OCI-LY1 (cell line): ENCODE results near the gene CTDSP1.

Source experiments
- H2AFZ ChIP-seq: fragments of 200-600 bp; sonication (generic), shearing (Covaris generic); 2 replicates; pipeline ENCODE4 v1.6.0; 2014; ENCODE audit warnings: antibody characterized with exemption, mild to moderate bottlenecking, low read length
- H3F3A ChIP-seq: fragments of 200-600 bp; sonication (generic), shearing (Covaris generic); 2 replicates; pipeline ENCODE4 v1.6.0; 2014; ENCODE audit warnings: mild to moderate bottlenecking, antibody characterized with exemption, low read length, moderate library complexity; ENCODE audit not compliant: insufficient read depth
- H3K27ac ChIP-seq: fragments of 200-600 bp; sonication (generic); 2 replicates; pipeline ENCODE4 v1.5.1; 2014; ENCODE audit warnings: low read length, mixed run types, mild to moderate bottlenecking, low read depth; ENCODE audit not compliant: poor library complexity, severe bottlenecking
- H3K27me3 ChIP-seq: fragments of 200-600 bp; sonication (generic); 2 replicates; pipeline ENCODE4 v1.6.0; 2014; ENCODE audit warnings: antibody characterized with exemption, mild to moderate bottlenecking, low read length, moderate library complexity; ENCODE audit not compliant: insufficient read depth
- H3K36me3 ChIP-seq: fragments of 200-600 bp; sonication (generic); 2 replicates; pipeline ENCODE4 v1.6.1; 2014; ENCODE audit warnings: mild to moderate bottlenecking, antibody characterized with exemption, low read length, moderate library complexity, mixed read lengths; ENCODE audit not compliant: insufficient read depth
- H3K4me1 ChIP-seq: fragments of 200-600 bp; sonication (generic); 2 replicates; pipeline ENCODE4 v1.5.1; 2014; ENCODE audit warnings: mild to moderate bottlenecking, low read length, moderate library complexity; ENCODE audit not compliant: insufficient read depth, severe bottlenecking
- H3K4me2 ChIP-seq: fragments of 200-600 bp; sonication (generic), shearing (Covaris generic); 2 replicates; pipeline ENCODE4 v1.6.1; 2014; ENCODE audit warnings: low read length
- H3K4me3 ChIP-seq: fragments of 200-600 bp; sonication (generic); 2 replicates; pipeline ENCODE4 v1.5.1; 2014; ENCODE audit warnings: low read length, low read depth, mild to moderate bottlenecking, mixed read lengths; ENCODE audit not compliant: poor library complexity, severe bottlenecking
- H3K79me2 ChIP-seq: fragments of 200-600 bp; shearing (Covaris generic); 2 replicates; pipeline ENCODE4 v1.6.1; 2016; ENCODE audit warnings: mixed run types, low read length, mixed read lengths; ENCODE audit not compliant: insufficient read depth
- H3K9ac ChIP-seq: fragments of 200-600 bp; sonication (generic), shearing (Covaris generic); 2 replicates; pipeline ENCODE4 v1.6.1; 2014; ENCODE audit warnings: mild to moderate bottlenecking, low read length, mixed read lengths
- H3K9me2 ChIP-seq: fragments of 200-600 bp; sonication (generic), shearing (Covaris generic); 2 replicates; pipeline ENCODE4 v1.6.1; 2014; ENCODE audit warnings: low read depth, mild to moderate bottlenecking, low read length, mixed read lengths
- H3K9me3 ChIP-seq: fragments of 200-600 bp; shearing (Covaris generic); 2 replicates; pipeline ENCODE4 v1.6.1; 2014; ENCODE audit warnings: low read length, mixed read lengths
- H4K20me1 ChIP-seq: fragments of 200-600 bp; sonication (generic), shearing (Covaris generic); 2 replicates; pipeline ENCODE4 v1.6.0; 2016; ENCODE audit warnings: mild to moderate bottlenecking, low read length; ENCODE audit not compliant: insufficient read depth
- CTCF ChIP-seq: fragments of 200-600 bp; sonication (generic), shearing (Covaris generic); IDR thresholded peaks from 2 replicates; pipeline ENCODE4 v1.5.1; 2017; ENCODE audit warnings: mild to moderate bottlenecking, antibody characterized with exemption, low read length, moderate library complexity, mixed read lengths
- EZH2 ChIP-seq: fragments of 200-600 bp; sonication (generic), shearing (Covaris generic); IDR thresholded peaks from 2 replicates; pipeline ENCODE4 v1.8.0; 2017; ENCODE audit warnings: borderline replicate concordance, mixed run types, mild to moderate bottlenecking, antibody characterized with exemption, low read length, moderate library complexity, mixed read lengths

Gene CTDSP1

GRCh38 chr2:218389333-218390150, 10.1 kb upstream of the CTDSP1 start:
- no peak overlapping the region for H3K9ac ChIP-seq
- H4K20me1 ChIP-seq: no peaks in the 10 kb centered on the region
- no peaks in the 10 kb centered on the region for H3K79me2 ChIP-seq
- no peak overlapping the region for H3K4me3 ChIP-seq
- no peaks in the 10 kb centered on the region for H3K9me3 ChIP-seq
- no peaks in the 10 kb centered on the region for H3K9me2 ChIP-seq
- H3K36me3 ChIP-seq: no peaks in the 10 kb centered on the region
- no peaks in the 10 kb centered on the region for H3K4me1 ChIP-seq
- TF ChIP-seq EZH2 (no peak), CTCF (no peak)
- no peaks in the 10 kb centered on the region for H3F3A ChIP-seq
- no peak overlapping the region for H3K27ac ChIP-seq
- H2AFZ ChIP-seq: no peak overlapping the region
- no peaks in the 10 kb centered on the region; the same call in 1 of the 2 replicates for H3K27me3 ChIP-seq
- H3K4me2 ChIP-seq: no peak overlapping the region

- Histone ChIP-seq H3K4me3 (no peak overlapping the region), H3K27me3 (no peaks in the 10 kb centered on the region; the same call in 1 of the 2 replicates), H3K79me2 (no peaks in the 10 kb centered on the region), H3K9ac (no peak overlapping the region), H3K9me3 (no peaks in the 10 kb centered on the region), H3F3A (no peaks in the 10 kb centered on the region), H3K36me3 (no peaks in the 10 kb centered on the region), H3K4me1 (peaks cover 5% of the 10 kb centered on the region), H3K4me2 (no peak overlapping the region), H2AFZ (no peak overlapping the region), H4K20me1 (no peaks in the 10 kb centered on the region), H3K27ac (no peak overlapping the region), H3K9me2 (no peaks in the 10 kb centered on the region)
- no peak for TF ChIP-seq CTCF
- TF ChIP-seq EZH2: no peak
Measured at GRCh38 chr2:218391202-218391601, 8.5 kb upstream of the CTDSP1 start.

GRCh38 chr2:218392459-218392858, 7.2 kb upstream of the CTDSP1 start:
- TF ChIP-seq CTCF: no peak
- TF ChIP-seq EZH2: no peak
- Histone ChIP-seq H3K4me3 (no peak overlapping the region), H3K79me2 (no peaks in the 10 kb centered on the region), H3K9ac (no peak overlapping the region), H4K20me1 (no peaks in the 10 kb centered on the region), H3K27ac (no peak overlapping the region), H3K4me1 (peaks cover 16% of the 10 kb centered on the region), H3K9me3 (no peaks in the 10 kb centered on the region), H3F3A (no peaks in the 10 kb centered on the region; the same call in 1 of the 2 replicates), H2AFZ (no peak overlapping the region), H3K27me3 (no peaks in the 10 kb centered on the region; the same call in 1 of the 2 replicates), H3K4me2 (no peak overlapping the region), H3K9me2 (no peaks in the 10 kb centered on the region), H3K36me3 (no peaks in the 10 kb centered on the region)
